Measurements from ENCODE around the gene GARIN5B.

GARIN5B gene

GRCh38 chr19:55387736-55388497 lies 24.9 kb upstream of the GARIN5B start:
- no peak for DNase-seq

- no peak for DNase-seq
Measured at GRCh38 chr19:55386493-55386971, 23.5 kb upstream of the GARIN5B start.

- peak; percentile 97 for DNase-seq
Measured at GRCh38 chr19:55385724-55386492, 22.8 kb upstream of the GARIN5B start, which contains the start of gene RPL28. TSS of gene RPL28 (plus strand) at chr19:55385932. CDS start at chr19:55386358, 426 bp downstream.

- DNase-seq, result peak; percentile 83
Measured at GRCh38 chr19:55384920-55385723, 22.1 kb upstream of the GARIN5B start.

- DNase-seq, result no peak
Measured at GRCh38 chr19:55384131-55384919, 21.3 kb upstream of the GARIN5B start, which contains the start of gene TMEM238. TSS of gene TMEM238 (minus strand) at chr19:55384292. CDS start at chr19:55384259, 33 bp downstream.

- no peak for DNase-seq
Measured at GRCh38 chr19:55383279-55384130, 20.4 kb upstream of the GARIN5B start.

- no peak for DNase-seq
Measured at GRCh38 chr19:55382522-55383054, 19.5 kb upstream of the GARIN5B start.

GRCh38 chr19:55382013-55382412 lies 19.0 kb upstream of the GARIN5B start:
- DNase-seq, result no peak

GRCh38 chr19:55379174-55379573 lies 16.1 kb upstream of the GARIN5B start:
- no peak for DNase-seq

- no peak for DNase-seq
Measured at GRCh38 chr19:55377356-55378131, 14.5 kb upstream of the GARIN5B start.

- DNase-seq, result no peak
Measured at GRCh38 chr19:55376241-55376933, 13.3 kb upstream of the GARIN5B start, which contains the start of gene TMEM190. TSS of gene TMEM190 (plus strand) at chr19:55376826. CDS start at chr19:55376854, 28 bp downstream.

GRCh38 chr19:55373993-55374757 lies 11.1 kb upstream of the GARIN5B start:
- DNase-seq, result no peak

GRCh38 chr19:55373306-55373992 lies 10.4 kb upstream of the GARIN5B start:
- no peak for DNase-seq

GRCh38 chr19:55372316-55373081 lies 9.4 kb upstream of the GARIN5B start:
- DNase-seq, result no peak

GRCh38 chr19:55370305-55370988 lies 7.4 kb upstream of the GARIN5B start, which contains the start of gene IL11:
TSS of gene IL11 (minus strand) at chr19:55370463. CDS start at chr19:55370310, 153 bp downstream.
- DNase-seq, result no peak

- no peak for DNase-seq
Measured at GRCh38 chr19:55369653-55370304, 6.7 kb upstream of the GARIN5B start.

Data from NCI-H1048 (cell line).